OCI-LY7 (cell line): ENCODE data around the gene ATP9A. TPM values are rescaled to one million over a fixed set of nuclear protein-coding genes. Genes with fewer than 3 reads are reported as not detected.

ENCODE experiments used
- BruUV-seq: library from RNA; stranded (reverse); fragments of 400-500 nt; replicated peaks from 2 replicates; lab custom pipeline; 2021; lab: Mats Ljungman, UMichigan
- CTCF ChIA-PET: fragments of 300-600 bp; sonication (Branson Sonifier 250); formaldehyde crosslinking; loops from one replicate; lab custom pipeline; 2022; ENCODE audit warnings: antibody characterized with exemption; ENCODE audit not compliant: unreplicated experiment; lab: Charles Lee
- POLR2A ChIA-PET: fragments of 300-600 bp; sonication (Branson Sonifier 250); formaldehyde crosslinking; loops from one replicate; lab custom pipeline; 2022; ENCODE audit warnings: antibody characterized with exemption; lab: Charles Lee
- DNase-seq: peaks from one replicate; pipeline ENCODE4 v3.0.0-alpha.2; 2015; ENCODE audit warnings: low spot score
- H2AFZ ChIP-seq: fragments of 200-600 bp; sonication (generic), shearing (Covaris generic); 2 replicates; pipeline ENCODE4 v1.6.1; 2014; ENCODE audit warnings: mild to moderate bottlenecking, antibody characterized with exemption, low read length, moderate library complexity
- H3K27ac ChIP-seq: fragments of 200-600 bp; sonication (generic); 2 replicates; pipeline ENCODE4 v1.5.1; 2014; ENCODE audit warnings: mixed run types, low read depth, mild to moderate bottlenecking, moderate library complexity, low read length, inconsistent platforms; ENCODE audit not compliant: poor library complexity, severe bottlenecking
- H3K36me3 ChIP-seq: fragments of 200-600 bp; sonication (generic); 2 replicates; pipeline ENCODE4 v1.6.1; 2014; ENCODE audit warnings: mild to moderate bottlenecking, antibody characterized with exemption, low read length, moderate library complexity, mixed read lengths; ENCODE audit not compliant: insufficient read depth
- H3K4me1 ChIP-seq: fragments of 200-600 bp; sonication (generic); 2 replicates; pipeline ENCODE4 v1.5.1; 2014; ENCODE audit warnings: mild to moderate bottlenecking, low read length; ENCODE audit not compliant: insufficient read depth, poor library complexity, severe bottlenecking
- H3K4me2 ChIP-seq: fragments of 200-600 bp; sonication (generic); 2 replicates; pipeline ENCODE4 v1.6.1; 2014; ENCODE audit warnings: mild to moderate bottlenecking, low read length
- H3K4me3 ChIP-seq: fragments of 200-600 bp; sonication (generic); 2 replicates; pipeline ENCODE4 v1.5.1; 2014; ENCODE audit warnings: mild to moderate bottlenecking, low read depth, low read length; ENCODE audit not compliant: poor library complexity, severe bottlenecking
- H3K79me2 ChIP-seq: fragments of 200-600 bp; sonication (generic); 2 replicates; pipeline ENCODE4 v1.6.1; 2016; ENCODE audit warnings: low read depth, mild to moderate bottlenecking, low read length, moderate library complexity, mixed read lengths; ENCODE audit not compliant: insufficient read depth
- H3K9me2 ChIP-seq: fragments of 200-600 bp; sonication (generic); 2 replicates; pipeline ENCODE4 v1.6.1; 2016; ENCODE audit warnings: mild to moderate bottlenecking, low read length, mixed read lengths; ENCODE audit not compliant: insufficient read depth
- H3K9me3 ChIP-seq: fragments of 200-600 bp; sonication (generic); 2 replicates; pipeline ENCODE4 v1.6.1; 2014; ENCODE audit warnings: mild to moderate bottlenecking, mixed run types, low read length, mixed read lengths
- H4K20me1 ChIP-seq: fragments of 200-600 bp; sonication (generic); 2 replicates; pipeline ENCODE4 v1.6.1; 2014; ENCODE audit warnings: mild to moderate bottlenecking, antibody characterized with exemption, low read length, moderate library complexity, mixed read lengths; ENCODE audit not compliant: insufficient read depth
- CTCF ChIP-seq: fragments of 200-600 bp; sonication (generic); conservative IDR thresholded peaks from 2 replicates; pipeline ENCODE4 v1.5.1; 2014; ENCODE audit warnings: mild to moderate bottlenecking, antibody characterized with exemption, low read length, moderate library complexity, mixed read lengths
- EZH2phosphoT487 ChIP-seq: fragments of 200-600 bp; sonication (generic); IDR thresholded peaks from 2 replicates; pipeline ENCODE4 v1.6.1; 2018; ENCODE audit warnings: low read depth, borderline replicate concordance, mild to moderate bottlenecking, mixed run types, antibody characterized with exemption, low read length, moderate library complexity, mixed read lengths
- intact Hi-C: fragments of 100-400 bp; cut with micrococcal nuclease; formaldehyde crosslinking; loops from one replicate; pipeline ENCODE4 v1.10.0; 2022; ENCODE audit not compliant: unreplicated experiment
- total RNA-seq, 2 experiments: library from RNA; depleted of rRNA in 1 of 2; stranded (reverse); fragments of >200 nt in 1 of 2; shearing (Covaris generic) in 1 of 2; gene quantifications; 2 replicates each; pipeline ENCODE4 v1.2.3, GENCODE V29; 2014 to 2022

Gene ATP9A
- total RNA-seq, 2 experiments from 2014 or later = 0.67 to 0.85 TPM

GRCh38 chr20:51803148-51803854 lies 35.1 kb upstream of the ATP9A start:
- Histone ChIP-seq H3K27ac (no peak overlapping the region), H3K36me3 (no peaks in the 10 kb centered on the region), H3K9me3 (no peaks in the 10 kb centered on the region), H3K4me2 (no peak overlapping the region), H2AFZ (no peak overlapping the region), H3K9me2 (no peaks in the 10 kb centered on the region), H4K20me1 (no peaks in the 10 kb centered on the region), H3K79me2 (no peaks in the 10 kb centered on the region), H3K4me3 (no peak overlapping the region), H3K4me1 (no peaks in the 10 kb centered on the region)
- intact Hi-C loops = no loop called here
- ChIA-PET POLR2A (no interaction called here), CTCF (interaction anchor here (0.5 to 0.6 kb wide), 2 partner anchors 12 to 41 kb away, joined by 3 to 6 read pairs; no protein-coding TSS in a partner anchor)
- no TSS peak for BruUV-seq
- no peak for DNase-seq
- TF ChIP-seq EZH2phosphoT487 (no peak), CTCF (no peak)

- no peak within 1 kb of the TSS for H2AFZ ChIP-seq
- no peak within 1 kb of the TSS for H3K4me3 ChIP-seq
- H3K36me3 ChIP-seq = no peaks in the 10 kb centered on the region
- H3K4me1 ChIP-seq = no peaks in the 10 kb centered on the region
- H3K4me2 ChIP-seq = no peak within 1 kb of the TSS
- no peaks in the 10 kb centered on the region for H3K9me2 ChIP-seq
- H3K9me3 ChIP-seq = no peaks in the 10 kb centered on the region
- no peak for DNase-seq
- H3K79me2 ChIP-seq = no peaks in the 10 kb centered on the region
- TF ChIP-seq CTCF (no peak), EZH2phosphoT487 (no peak)
- ChIA-PET CTCF (no interaction called here), POLR2A (no interaction called here)
- no peak within 1 kb of the TSS for H3K27ac ChIP-seq
- intact Hi-C loops = no loop called here
- no peaks in the 10 kb centered on the region for H4K20me1 ChIP-seq
- no TSS peak for BruUV-seq
These were observed 34.1 kb upstream of the ATP9A start, which contains the start of gene SALL4 for GRCh38 chr20:51802170-51802751. TSS of gene SALL4 (minus strand) at chr20:51802521. CDS start at chr20:51802408, 113 bp downstream.

- Histone ChIP-seq H4K20me1 (no peaks in the 10 kb centered on the region), H3K9me2 (no peaks in the 10 kb centered on the region), H3K79me2 (no peaks in the 10 kb centered on the region), H3K27ac (no peak overlapping the region), H3K4me1 (no peaks in the 10 kb centered on the region), H3K36me3 (no peaks in the 10 kb centered on the region), H3K9me3 (no peaks in the 10 kb centered on the region), H3K4me2 (no peak overlapping the region), H3K4me3 (no peak overlapping the region), H2AFZ (no peak overlapping the region)
- POLR2A ChIA-PET = no interaction called here
- no TSS peak for BruUV-seq
- CTCF ChIA-PET = no interaction called here
- intact Hi-C loops = loop anchor here (2.0 kb wide), 1 partner anchor 281 kb away; no protein-coding TSS in a partner anchor
- DNase-seq = no peak
- TF ChIP-seq CTCF (no peak), EZH2phosphoT487 (no peak)
These were observed 33.6 kb upstream of the ATP9A start for GRCh38 chr20:51801823-51802123.
